Transverse colon (tissue), 4 donors: ENCODE measurements around the gene CARMIL3. TPM values are rescaled to one million over a fixed set of nuclear protein-coding genes. Genes with fewer than 3 reads are reported as not detected.

ENCODE experiments used
- DNase-seq: peaks from one replicate; pipeline ENCODE4 v3.0.0-alpha.2; 2019
- H3K27ac ChIP-seq, 4 donors: fragments of 200-600 bp; sonication (generic); 2 replicates each; pipeline ENCODE4 v1.5.1; 2016 to 2018; ENCODE audit warnings: inconsistent platforms in 4 of 4
- H3K27me3 ChIP-seq: fragments of 200-600 bp; sonication (generic); 2 replicates; pipeline ENCODE4 v1.5.1; 2017; ENCODE audit warnings: inconsistent platforms
- H3K36me3 ChIP-seq, 4 donors: fragments of 200-600 bp; sonication (generic); 2 replicates each; pipeline ENCODE4 v1.5.1; 2017 to 2019; ENCODE audit warnings: inconsistent platforms in 4 of 4
- H3K4me1 ChIP-seq, 4 donors: fragments of 200-600 bp; sonication (generic); 2 replicates each; pipeline ENCODE4 v1.5.1; 2017 to 2020; ENCODE audit warnings: inconsistent platforms in 4 of 4
- H3K4me3 ChIP-seq, 4 donors: fragments of 200-600 bp; sonication (generic); 1 replicate in 1 of 4; 2 replicates in 3 of 4; pipeline versions ENCODE4 v1.5.1 to v1.6.1; 2017 to 2019; ENCODE audit warnings: inconsistent platforms in 4 of 4
- H3K9me3 ChIP-seq, 2 donors: fragments of 200-600 bp; sonication (generic); 2 replicates each; pipeline ENCODE4 v1.5.1; 2017 to 2019; ENCODE audit warnings: inconsistent platforms in 2 of 2
- EP300 ChIP-seq: sonication (generic); formaldehyde crosslinking; IDR thresholded peaks from one replicate; pipeline ENCODE4 v1.6.1; 2017; ENCODE audit warnings: antibody characterized with exemption, low read depth
- POLR2A ChIP-seq: fragments of 450-650 bp; IDR thresholded peaks from one replicate; pipeline ENCODE4 v1.6.1; 2016; ENCODE audit warnings: antibody characterized with exemption, mild to moderate bottlenecking, moderate library complexity
- POLR2AphosphoS5 ChIP-seq, 3 donors: sonication (generic); formaldehyde crosslinking; IDR thresholded peaks; one replicate each; pipeline ENCODE4 v1.6.1; 2016; ENCODE audit warnings: antibody characterized with exemption in 3 of 3
- WGBS, 2 donors: methylation state at CpG; one replicate each; pipeline ENCODE4 v1.1.5; 2018; ENCODE audit warnings: low coverage in 1 of 2; 5-methylcytosine and 5-hydroxymethylcytosine counted together
- in situ Hi-C, 4 donors: fragments of 200-750 bp; cut with MboI; loops; one replicate each; pipeline versions ENCODE4 v1.15.0 to v1.15.1; 2017; ENCODE audit warnings: low sequenced_read_pairs in 3 of 4, low pct_ligation_motif_present in 1 of 4, low pct_unique_long_range_greater_than_20kb in 1 of 4
- intact Hi-C: fragments of 100-400 bp; cut with DNase I; formaldehyde crosslinking; loops from one replicate; pipeline ENCODE4 v1.15.1; 2023; ENCODE audit warnings: low total_unique reads
- total RNA-seq, 4 donors: library from RNA; depleted of rRNA; stranded (reverse); fragments of >200 nt; gene quantifications; one replicate each; pipeline ENCODE4 v1.1.0, GENCODE V29; 2016
- TF ChIP-seq, protein P1 (sequence below), 5 experiments: fragments of 200-600 bp in 3 of 5; fragments of 450-650 bp in 2 of 5; sonication (generic) in 3 of 5; IDR thresholded peaks; 1 replicate in 2 of 5; 2 replicates in 3 of 5; pipeline ENCODE4 v1.5.1; 2016 to 2017; ENCODE audit warnings: antibody characterized with exemption in 5 of 5, inconsistent platforms in 3 of 5, mild to moderate bottlenecking in 2 of 5, moderate library complexity in 1 of 5

Gene CARMIL3
- total RNA-seq, 4 donors from 2014 or later, result 0.20 to 4.1 (median 3.0) TPM

DNA sequence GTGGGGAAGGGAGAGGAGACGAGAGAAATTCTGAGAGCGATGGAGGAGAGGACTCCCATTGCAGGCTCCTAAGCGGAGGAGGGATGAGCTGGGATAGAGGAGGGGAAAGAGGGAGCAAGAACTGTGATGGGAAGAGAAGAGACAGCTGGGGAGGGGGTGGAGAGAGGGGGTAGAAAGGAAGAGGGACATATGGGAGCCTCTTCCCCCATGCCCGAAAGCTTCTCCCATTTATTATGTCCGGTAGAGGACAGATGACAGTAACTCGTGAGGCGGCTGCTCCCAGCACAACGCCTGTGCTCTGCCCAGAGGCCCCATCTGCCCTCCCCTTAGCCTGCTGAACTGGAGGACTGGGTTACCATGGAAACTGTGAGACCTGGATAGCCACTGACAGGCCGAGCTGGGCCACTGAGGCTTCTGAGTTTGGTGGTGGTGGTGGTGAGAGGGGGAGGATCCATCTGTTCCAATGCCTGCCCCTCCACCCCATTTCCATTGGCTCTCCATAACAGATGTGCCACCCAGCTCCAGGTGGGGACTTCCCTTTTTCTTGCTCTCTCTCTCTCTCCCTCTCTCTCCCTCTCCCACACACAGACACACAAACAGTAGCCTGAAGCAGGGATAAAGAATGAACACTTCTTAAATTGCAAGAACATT, 27.8 kb downstream of the CARMIL3 start:
- no peak overlapping the region for H3K27ac ChIP-seq
- no peaks in the 10 kb centered on the region for H3K36me3 ChIP-seq
- no peak for DNase-seq
- WGBS, 2 donors, result 86 to 90% methylated on average over 8 to 9 of the region's 9 CpGs
- H3K27me3 ChIP-seq, result no peaks in the 10 kb centered on the region
- no peaks in the 10 kb centered on the region for H3K9me3 ChIP-seq
- TF ChIP-seq EP300 (no peak), POLR2AphosphoS5 (IDR thresholded peaks at IDR 0.05) (no peak), POLR2A (no peak)
- TF ChIP-seq, protein P1, sequence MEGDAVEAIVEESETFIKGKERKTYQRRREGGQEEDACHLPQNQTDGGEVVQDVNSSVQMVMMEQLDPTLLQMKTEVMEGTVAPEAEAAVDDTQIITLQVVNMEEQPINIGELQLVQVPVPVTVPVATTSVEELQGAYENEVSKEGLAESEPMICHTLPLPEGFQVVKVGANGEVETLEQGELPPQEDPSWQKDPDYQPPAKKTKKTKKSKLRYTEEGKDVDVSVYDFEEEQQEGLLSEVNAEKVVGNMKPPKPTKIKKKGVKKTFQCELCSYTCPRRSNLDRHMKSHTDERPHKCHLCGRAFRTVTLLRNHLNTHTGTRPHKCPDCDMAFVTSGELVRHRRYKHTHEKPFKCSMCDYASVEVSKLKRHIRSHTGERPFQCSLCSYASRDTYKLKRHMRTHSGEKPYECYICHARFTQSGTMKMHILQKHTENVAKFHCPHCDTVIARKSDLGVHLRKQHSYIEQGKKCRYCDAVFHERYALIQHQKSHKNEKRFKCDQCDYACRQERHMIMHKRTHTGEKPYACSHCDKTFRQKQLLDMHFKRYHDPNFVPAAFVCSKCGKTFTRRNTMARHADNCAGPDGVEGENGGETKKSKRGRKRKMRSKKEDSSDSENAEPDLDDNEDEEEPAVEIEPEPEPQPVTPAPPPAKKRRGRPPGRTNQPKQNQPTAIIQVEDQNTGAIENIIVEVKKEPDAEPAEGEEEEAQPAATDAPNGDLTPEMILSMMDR (IDR thresholded peaks at IDR 0.05), result no peak
- no peak overlapping the region for H3K4me3 ChIP-seq
- in situ Hi-C loops (no loop called here), intact Hi-C loops (no loop called here)
- peaks cover 0 to 17% (median 10%) of the 10 kb centered on the region in 4 donors for H3K4me1 ChIP-seq

DNA sequence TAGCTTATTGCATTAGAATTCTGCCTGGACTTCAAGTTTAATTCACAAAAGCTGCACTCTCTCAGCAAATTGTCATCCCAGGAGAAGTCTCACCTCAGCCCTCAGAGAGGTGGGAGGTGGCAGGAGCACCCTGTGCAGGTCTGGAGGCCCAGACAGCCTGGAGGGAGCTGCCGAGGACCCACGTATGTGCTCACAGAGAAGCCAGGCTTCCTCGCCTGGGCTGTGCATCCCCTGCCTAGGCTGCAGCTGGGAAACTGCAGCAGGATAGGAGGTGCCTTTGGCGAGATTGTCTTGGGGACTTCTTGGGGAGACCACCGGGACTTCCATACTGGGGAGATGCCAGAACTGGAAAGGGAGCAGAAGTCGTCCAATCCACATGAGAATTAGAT, 28.3 kb downstream of the CARMIL3 start:
- 91% methylated on average over 6 of the region's 6 CpGs; no CpG with 5 or more reads in 1 of the 2 donors for WGBS, 2 donors

DNA sequence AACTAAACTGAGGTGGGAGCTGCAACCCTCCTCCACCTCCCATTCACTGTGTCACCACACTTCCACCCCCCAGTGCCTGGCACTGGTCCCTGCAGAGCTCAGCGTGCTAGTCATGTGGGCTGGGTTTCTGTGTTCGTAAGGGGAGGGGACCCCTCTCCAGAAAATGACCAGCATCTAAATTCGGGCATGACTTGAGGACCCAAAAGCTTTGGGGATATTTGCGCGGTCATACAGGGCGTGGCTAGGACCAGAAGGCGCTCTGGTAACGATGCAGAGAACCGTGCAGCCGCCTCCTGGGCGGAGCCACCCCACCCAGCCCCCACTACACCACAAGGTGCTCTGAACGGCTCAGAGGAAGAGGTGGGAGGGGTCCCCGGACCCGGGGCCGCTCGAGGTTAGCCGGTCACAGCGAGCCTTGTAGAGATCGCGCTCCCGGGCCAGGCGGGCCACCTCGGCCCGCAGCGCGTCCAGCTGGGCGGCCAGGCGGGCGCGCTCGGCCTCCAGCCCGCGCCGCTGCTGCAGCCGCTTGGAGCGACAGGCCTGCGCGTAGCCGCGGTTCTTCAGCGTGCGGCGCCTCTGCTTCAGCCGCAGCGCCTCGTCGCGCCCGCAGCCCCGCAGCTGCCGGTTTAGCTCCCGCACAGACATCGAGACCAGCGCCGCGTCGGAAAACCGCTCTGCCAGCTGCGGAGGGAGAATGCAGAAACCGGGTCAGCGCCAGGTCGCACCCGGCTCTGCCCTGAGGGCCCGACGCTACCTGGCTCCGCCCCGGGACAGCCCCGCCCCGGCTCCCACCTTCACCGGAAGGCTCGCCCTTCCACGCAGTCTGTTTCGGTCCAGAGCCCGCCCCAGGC, 29.3 kb downstream of the CARMIL3 start:
- Histone ChIP-seq H3K4me3 (peak overlapping the region; percentile 45 to 72 (median 52)), H3K27ac (peak overlapping the region; percentile 69 to 92 (median 76)), H3K27me3 (no peaks in the 10 kb centered on the region), H3K4me1 (peaks cover 0 to 17% (median 10%) of the 10 kb centered on the region in 4 donors), H3K36me3 (no peaks in the 10 kb centered on the region), H3K9me3 (no peaks in the 10 kb centered on the region)
- intact Hi-C loops (no loop called here), in situ Hi-C loops (no loop called here)
- 1% methylated on average over 29 of the region's 74 CpGs; no CpG with 5 or more reads in 1 of the 2 donors for WGBS, 2 donors
- peak; percentile 85 for DNase-seq
- TF ChIP-seq POLR2A, result peak; percentile 67
- peak; percentile 57 to 80 (median 62) for TF ChIP-seq POLR2AphosphoS5 (IDR thresholded peaks at IDR 0.05)
- no peak for TF ChIP-seq EP300
- TF ChIP-seq, protein P1 (IDR thresholded peaks at IDR 0.05), result no peak

More for the DNA sequence above, 28.3 kb downstream of the CARMIL3 start:
- no peak overlapping the region for H3K4me3 ChIP-seq
- no peak overlapping the region for H3K27ac ChIP-seq
- H3K27me3 ChIP-seq, result no peaks in the 10 kb centered on the region
- in situ Hi-C loops, result no loop called here
- intact Hi-C loops, result no loop called here
- peaks cover 0 to 17% (median 10%) of the 10 kb centered on the region in 4 donors for H3K4me1 ChIP-seq
- no peak for DNase-seq
- H3K36me3 ChIP-seq, result no peaks in the 10 kb centered on the region
- TF ChIP-seq POLR2A (no peak), POLR2AphosphoS5 (IDR thresholded peaks at IDR 0.05) (no peak), EP300 (no peak)
- TF ChIP-seq, protein P1 (IDR thresholded peaks at IDR 0.05), result no peak
- H3K9me3 ChIP-seq, result no peaks in the 10 kb centered on the region

DNA sequence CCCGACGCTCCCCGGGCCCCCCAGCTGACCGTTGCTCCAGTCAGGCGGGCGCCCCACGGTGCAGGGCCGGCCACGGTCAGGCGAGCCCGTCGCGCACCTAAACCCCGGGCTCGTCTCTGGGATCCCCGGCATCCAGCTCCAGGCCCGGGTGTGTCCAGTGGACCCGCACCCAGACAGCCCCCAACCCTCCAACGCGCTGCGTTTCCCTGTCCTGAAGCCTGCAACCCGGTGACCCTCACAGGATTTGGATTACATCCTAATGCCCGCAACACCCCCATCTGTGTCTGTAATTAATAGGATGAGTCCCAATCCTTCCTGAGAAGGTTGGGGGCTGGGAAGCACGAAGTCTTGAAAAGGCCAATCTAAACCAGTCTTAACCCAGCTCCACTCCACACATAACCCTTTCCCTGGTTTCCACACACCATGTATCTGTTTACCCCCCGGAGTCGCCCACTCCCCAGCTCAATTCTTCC, 30.0 kb downstream of the CARMIL3 start:
- in situ Hi-C loops, result no loop called here
- TF ChIP-seq POLR2A, result peak; percentile 4
- TF ChIP-seq, protein P1 (IDR thresholded peaks at IDR 0.05), result no peak
- DNase-seq, result no peak
- WGBS, 2 donors, result 71 to 80% methylated on average over 3 to 6 of the region's 26 CpGs
- Histone ChIP-seq H3K4me3 (peak overlapping the region; percentile 45 to 72 (median 52)), H3K36me3 (no peaks in the 10 kb centered on the region), H3K9me3 (no peaks in the 10 kb centered on the region), H3K4me1 (peaks cover 0 to 17% (median 10%) of the 10 kb centered on the region in 4 donors), H3K27ac (peak overlapping the region; percentile 69 to 92 (median 76)), H3K27me3 (no peaks in the 10 kb centered on the region)
- intact Hi-C loops, result no loop called here
